ENCODE measurements around the gene NR2C2.

DNA sequence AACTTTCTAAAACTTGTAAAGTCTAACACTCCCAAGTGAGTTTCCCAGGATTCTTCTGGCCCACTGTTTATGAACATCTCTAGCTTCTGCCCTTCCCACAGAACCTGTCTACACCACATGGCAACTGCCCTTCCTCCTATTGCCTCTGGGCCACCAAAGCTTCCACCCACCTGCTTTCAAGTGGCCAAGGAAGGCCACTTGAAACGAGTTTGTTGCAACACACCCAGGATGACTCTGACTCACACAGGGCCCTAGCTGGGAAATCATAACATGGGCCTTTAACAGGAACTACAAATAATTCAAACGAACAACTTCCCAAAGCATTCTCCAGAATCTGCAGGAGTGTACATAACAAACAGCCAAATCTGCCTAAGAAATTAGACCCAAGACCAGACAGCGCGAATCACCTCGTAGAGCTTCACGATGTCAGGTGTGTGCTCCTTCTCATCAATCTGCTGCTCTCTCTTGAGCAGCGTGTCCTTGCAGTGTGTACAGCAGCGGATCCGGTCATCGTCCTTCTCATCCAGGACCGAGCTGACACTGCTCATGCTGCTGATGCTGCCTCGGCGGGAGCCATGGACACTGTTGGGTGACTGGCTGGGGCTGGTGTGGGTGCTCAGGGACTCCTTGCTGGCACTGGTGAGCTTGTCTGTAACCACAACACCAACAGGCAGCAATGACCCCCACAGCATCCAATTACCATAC, 134.7 kb downstream of the NR2C2 start:
- TF ChIP-seq, protein P1, sequence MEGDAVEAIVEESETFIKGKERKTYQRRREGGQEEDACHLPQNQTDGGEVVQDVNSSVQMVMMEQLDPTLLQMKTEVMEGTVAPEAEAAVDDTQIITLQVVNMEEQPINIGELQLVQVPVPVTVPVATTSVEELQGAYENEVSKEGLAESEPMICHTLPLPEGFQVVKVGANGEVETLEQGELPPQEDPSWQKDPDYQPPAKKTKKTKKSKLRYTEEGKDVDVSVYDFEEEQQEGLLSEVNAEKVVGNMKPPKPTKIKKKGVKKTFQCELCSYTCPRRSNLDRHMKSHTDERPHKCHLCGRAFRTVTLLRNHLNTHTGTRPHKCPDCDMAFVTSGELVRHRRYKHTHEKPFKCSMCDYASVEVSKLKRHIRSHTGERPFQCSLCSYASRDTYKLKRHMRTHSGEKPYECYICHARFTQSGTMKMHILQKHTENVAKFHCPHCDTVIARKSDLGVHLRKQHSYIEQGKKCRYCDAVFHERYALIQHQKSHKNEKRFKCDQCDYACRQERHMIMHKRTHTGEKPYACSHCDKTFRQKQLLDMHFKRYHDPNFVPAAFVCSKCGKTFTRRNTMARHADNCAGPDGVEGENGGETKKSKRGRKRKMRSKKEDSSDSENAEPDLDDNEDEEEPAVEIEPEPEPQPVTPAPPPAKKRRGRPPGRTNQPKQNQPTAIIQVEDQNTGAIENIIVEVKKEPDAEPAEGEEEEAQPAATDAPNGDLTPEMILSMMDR (IDR thresholded peaks at IDR 0.05; ENCODE audit: borderline replicate concordance, extremely low read depth, low read length, poor library complexity, severe bottlenecking), result no peak
- TF ChIP-seq EZH2 (IDR thresholded peaks at IDR 0.05; ENCODE audit: borderline replicate concordance, low read depth, low read length, severe bottlenecking), result no peak
